Measurements from ENCODE around the gene CFAP100. TPM values are rescaled to one million over a fixed set of nuclear protein-coding genes. Genes with fewer than 3 reads are reported as not detected.

The CFAP100 gene
- total and polyA plus RNA-seq, 10 of the 15 experiments (the other 5 are each of a cell fraction or from before 2014, with no cell fraction given) = 0.04 to 0.27 TPM; not detected in 8

DNA sequence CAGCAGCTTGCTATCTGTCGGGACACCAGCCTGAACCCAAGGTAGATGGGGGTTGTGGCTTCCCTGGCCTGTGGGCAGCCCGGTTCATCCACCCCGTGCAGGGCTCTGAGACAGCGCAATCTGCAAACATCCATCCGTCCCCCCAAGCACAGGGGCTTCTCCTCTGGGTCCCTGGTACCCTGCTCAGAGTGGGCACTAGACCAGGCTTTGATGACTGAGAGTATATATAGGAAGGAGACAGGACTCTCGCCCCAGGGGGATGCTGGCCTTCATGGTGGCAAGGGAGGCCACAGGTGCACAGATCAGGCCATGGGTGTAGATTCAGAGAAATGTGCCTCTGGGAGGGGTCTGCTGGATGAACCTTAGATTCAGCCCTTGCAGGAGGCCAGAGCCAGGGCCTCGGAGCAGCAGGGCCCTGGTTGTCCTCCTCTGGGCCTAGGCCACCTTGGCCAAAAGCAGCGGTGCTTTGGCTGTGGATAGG is 40.3 kb downstream of the CFAP100 start (continued):
- TF ChIP-seq, protein P1, sequence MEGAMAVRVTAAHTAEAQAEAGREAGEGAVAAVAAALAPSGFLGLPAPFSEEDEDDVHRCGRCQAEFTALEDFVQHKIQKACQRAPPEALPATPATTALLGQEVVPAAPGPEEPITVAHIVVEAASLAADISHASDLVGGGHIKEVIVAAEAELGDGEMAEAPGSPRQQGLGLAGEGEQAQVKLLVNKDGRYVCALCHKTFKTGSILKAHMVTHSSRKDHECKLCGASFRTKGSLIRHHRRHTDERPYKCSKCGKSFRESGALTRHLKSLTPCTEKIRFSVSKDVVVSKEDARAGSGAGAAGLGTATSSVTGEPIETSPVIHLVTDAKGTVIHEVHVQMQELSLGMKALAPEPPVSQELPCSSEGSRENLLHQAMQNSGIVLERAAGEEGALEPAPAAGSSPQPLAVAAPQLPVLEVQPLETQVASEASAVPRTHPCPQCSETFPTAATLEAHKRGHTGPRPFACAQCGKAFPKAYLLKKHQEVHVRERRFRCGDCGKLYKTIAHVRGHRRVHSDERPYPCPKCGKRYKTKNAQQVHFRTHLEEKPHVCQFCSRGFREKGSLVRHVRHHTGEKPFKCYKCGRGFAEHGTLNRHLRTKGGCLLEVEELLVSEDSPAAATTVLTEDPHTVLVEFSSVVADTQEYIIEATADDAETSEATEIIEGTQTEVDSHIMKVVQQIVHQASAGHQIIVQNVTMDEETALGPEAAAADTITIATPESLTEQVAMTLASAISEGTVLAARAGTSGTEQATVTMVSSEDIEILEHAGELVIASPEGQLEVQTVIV (IDR thresholded peaks at IDR 0.05; ENCODE audit: borderline replicate concordance, partially characterized antibody) = no peak
- TF ChIP-seq JUNB (IDR thresholded peaks at IDR 0.05) = no peak
- no peak for TF ChIP-seq MXI1 (IDR thresholded peaks at IDR 0.05; ENCODE audit: low read depth, low read length)
- no peak for TF ChIP-seq STAT1 (conservative IDR thresholded peaks at IDR 0.05)

DNA sequence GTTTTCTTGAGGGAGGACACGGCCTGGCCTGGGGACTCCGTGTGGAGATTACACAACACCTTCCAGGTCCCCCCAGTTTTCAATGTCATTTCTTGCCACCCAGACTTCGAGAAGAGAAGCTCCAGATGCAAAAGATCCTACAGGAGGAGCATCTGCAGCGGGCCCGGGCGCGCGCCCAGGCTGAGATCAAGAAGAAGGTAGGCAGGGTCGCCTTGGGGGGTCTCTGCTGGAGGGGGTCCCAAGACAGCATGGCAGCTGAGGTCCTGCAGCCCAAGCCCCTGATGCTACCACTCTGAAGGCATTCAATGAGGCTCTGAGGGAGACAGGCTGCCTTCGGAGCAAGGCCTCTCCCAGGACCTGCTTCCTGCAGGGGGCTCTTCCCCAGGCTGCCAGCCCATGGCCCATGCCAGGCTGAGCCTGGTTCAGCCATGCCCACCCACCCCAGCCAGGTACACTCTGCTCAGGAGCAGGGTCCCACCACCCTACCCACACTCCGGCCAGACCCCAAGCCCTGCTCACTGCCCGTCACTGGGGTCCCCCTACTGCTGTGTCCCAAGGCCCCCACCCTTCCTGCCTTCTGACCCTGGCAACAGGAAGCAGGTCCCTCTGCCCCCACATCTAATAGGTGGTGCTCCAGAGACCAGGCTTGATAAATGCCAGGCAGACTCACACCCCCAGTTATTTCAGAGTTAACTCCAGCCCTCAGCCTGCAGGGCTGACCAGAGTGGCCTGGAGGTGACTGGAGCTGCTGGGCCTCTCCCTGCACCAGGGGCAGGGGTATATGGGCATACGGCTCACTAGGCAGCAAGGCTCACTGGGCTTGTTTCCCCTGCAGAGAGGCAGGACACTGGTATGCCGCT is 41.0 kb downstream of the CFAP100 start:
- ATAC-seq (no peak), FAIRE-seq (no peak), DNase-seq (ENCODE audit: low read depth, low spot score) (no peak)
- CTCF ChIA-PET = no interaction called here
- Histone ChIP-seq H4K20me1 (ENCODE audit: control insufficient read depth, insufficient read depth) (no peaks in the 10 kb centered on the region), H3K79me2 (ENCODE audit: control insufficient read depth, insufficient read depth, low read length) (no peaks in the 10 kb centered on the region), H3K27me3 (replicated peaks in 1 of 2; ENCODE audit: control insufficient read depth in 2 of 2, insufficient read depth in 2 of 2, low read length in 1 of 2) (no peaks in the 10 kb centered on the region), H3K27ac (ENCODE audit: control insufficient read depth, insufficient read depth) (no peak overlapping the region), H3K36me3 (ENCODE audit: control insufficient read depth in 2 of 2, insufficient read depth in 2 of 2, low read length in 1 of 2) (peaks cover 0 to 2% of the 10 kb centered on the region in 2 experiments; a peak in 3 of 4 replicates), H2AFZ (ENCODE audit: control insufficient read depth, low read depth, low read length) (no peak overlapping the region), H3K4me3 (no peak overlapping the region), H3K4me1 (ENCODE audit: control insufficient read depth, insufficient read depth, low read length) (peaks cover 8% of the 10 kb centered on the region), H3K9ac (ENCODE audit: control insufficient read depth, insufficient read depth, low read length) (no peak overlapping the region), H3K9me3 (replicated peaks; ENCODE audit: control insufficient read depth, insufficient read depth, low read length) (no peaks in the 10 kb centered on the region), H3K4me2 (ENCODE audit: control insufficient read depth, insufficient read depth) (no peak overlapping the region)
- RAD21 ChIA-PET (ENCODE audit: unreplicated experiment) = no interaction called here
- 91% methylated on average over 12 of the region's 14 CpGs for WGBS (ENCODE audit: insufficient coverage, insufficient replicate concordance, low lambda C conversion rate, missing lambda C conversion rate)
- POLR2A ChIA-PET = interaction anchor here (0.6 kb wide), 1 partner anchor 189 kb away, joined by 3 read pairs; no protein-coding TSS in a partner anchor
- SMC1A ChIA-PET (ENCODE audit: uncharacterized antibody, unreplicated experiment) = no interaction called here
- intact Hi-C loops (cut with micrococcal nuclease; ENCODE audit: unreplicated experiment) = no loop called here
- no TSS peak for BruUV-seq (replicated peaks)
- in situ Hi-C loops (cut with MboI) = no loop called here
- TF ChIP-seq RELA (IDR thresholded peaks at IDR 0.05; ENCODE audit: borderline replicate concordance, partially characterized antibody) (no peak), SRF (IDR thresholded peaks at IDR 0.05; ENCODE audit: low read depth in 2 of 2, low read length in 2 of 2) (no peak), MXI1 (IDR thresholded peaks at IDR 0.05; ENCODE audit: low read depth, low read length) (no peak), TCF12 (IDR thresholded peaks at IDR 0.05; ENCODE audit: low read depth, low read length) (no peak), MYC (IDR thresholded peaks at IDR 0.05; ENCODE audit: insufficient read depth, insufficient read length, insufficient replicate concordance, low read length, severe bottlenecking) (no peak), SREBF1 (IDR thresholded peaks at IDR 0.05; ENCODE audit: low read length) (no peak), NFXL1 (IDR thresholded peaks at IDR 0.05; ENCODE audit: borderline replicate concordance) (no peak), KLF5 (IDR thresholded peaks at IDR 0.05; ENCODE audit: partially characterized antibody) (no peak), TARDBP (IDR thresholded peaks at IDR 0.05; ENCODE audit: borderline replicate concordance) (no peak), SIX5 (IDR thresholded peaks at IDR 0.05; ENCODE audit: low read depth, low read length, severe bottlenecking) (no peak)
- TF ChIP-seq, protein P2, sequence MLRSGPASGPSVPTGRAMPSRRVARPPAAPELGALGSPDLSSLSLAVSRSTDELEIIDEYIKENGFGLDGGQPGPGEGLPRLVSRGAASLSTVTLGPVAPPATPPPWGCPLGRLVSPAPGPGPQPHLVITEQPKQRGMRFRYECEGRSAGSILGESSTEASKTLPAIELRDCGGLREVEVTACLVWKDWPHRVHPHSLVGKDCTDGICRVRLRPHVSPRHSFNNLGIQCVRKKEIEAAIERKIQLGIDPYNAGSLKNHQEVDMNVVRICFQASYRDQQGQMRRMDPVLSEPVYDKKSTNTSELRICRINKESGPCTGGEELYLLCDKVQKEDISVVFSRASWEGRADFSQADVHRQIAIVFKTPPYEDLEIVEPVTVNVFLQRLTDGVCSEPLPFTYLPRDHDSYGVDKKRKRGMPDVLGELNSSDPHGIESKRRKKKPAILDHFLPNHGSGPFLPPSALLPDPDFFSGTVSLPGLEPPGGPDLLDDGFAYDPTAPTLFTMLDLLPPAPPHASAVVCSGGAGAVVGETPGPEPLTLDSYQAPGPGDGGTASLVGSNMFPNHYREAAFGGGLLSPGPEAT (IDR thresholded peaks at IDR 0.05; ENCODE audit: low read depth) = no peak

Measured in GM12878 (cell line).